ENCODE data around the gene ELANE. TPM values are rescaled to one million over a fixed set of nuclear protein-coding genes. Genes with fewer than 3 reads are reported as not detected.

Gene ELANE
- total and polyA plus RNA-seq, 9 of the 15 experiments (the other 6 are each of a cell fraction or from before 2014, with no cell fraction given): not detected

- TF ChIP-seq ZBTB11 (CRISPR knock-in tag; IDR thresholded peaks at IDR 0.05): 0 out of 6 replicates have a peak, but pooled peaks of 1 of the 3 experiments have one; percentile 8
- no peak for TF ChIP-seq IRF2 (CRISPR knock-in tag; IDR thresholded peaks at IDR 0.05)
- TF ChIP-seq CHD4 (IDR thresholded peaks at IDR 0.05; ENCODE audit: insufficient read depth, insufficient replicate concordance, low read depth, low read length, poor library complexity, severe bottlenecking): peak; percentile 69
- TF ChIP-seq ETV5 (CRISPR knock-in tag; IDR thresholded peaks at IDR 0.05; ENCODE audit: low read depth): no peak
- peak; percentile 30; the same call in 1 of the 2 replicates for TF ChIP-seq BCOR (IDR thresholded peaks at IDR 0.05)
- no peak for TF ChIP-seq NBN (IDR thresholded peaks at IDR 0.05; ENCODE audit: low read depth)
- TF ChIP-seq KAT8 (IDR thresholded peaks at IDR 0.05; ENCODE audit: low read depth): no peak
- 0 out of 2 replicates have a peak, but pooled peaks have one; percentile 27 for TF ChIP-seq POLR2G (IDR thresholded peaks at IDR 0.05; ENCODE audit: low read depth, low read length)
- no peak for TF ChIP-seq RUNX1 (IDR thresholded peaks at IDR 0.05; ENCODE audit: low read depth)
- no peak for TF ChIP-seq ZNF395 (CRISPR knock-in tag; IDR thresholded peaks at IDR 0.05)
- no peak for TF ChIP-seq MEIS2 (IDR thresholded peaks at IDR 0.05; ENCODE audit: partially characterized antibody)
- no peak for TF ChIP-seq ZNF140 (CRISPR knock-in tag; IDR thresholded peaks at IDR 0.05)
- TF ChIP-seq MLLT1 (IDR thresholded peaks at IDR 0.05): no peak
- TF ChIP-seq POLR2H (tag; IDR thresholded peaks at IDR 0.05; ENCODE audit: low read depth): no peak
- no peak for TF ChIP-seq COPS2 (conservative IDR thresholded peaks at IDR 0.05)
- no peak for TF ChIP-seq ZFP1 (CRISPR knock-in tag; IDR thresholded peaks at IDR 0.05)
- TF ChIP-seq ZNF316 (IDR thresholded peaks at IDR 0.05): no peak
- TF ChIP-seq ILF3 (IDR thresholded peaks at IDR 0.05; ENCODE audit: borderline replicate concordance): no peak
- TF ChIP-seq ARID2 (IDR thresholded peaks at IDR 0.05): no peak
- TF ChIP-seq TFAM (CRISPR knock-in tag; conservative IDR thresholded peaks at IDR 0.05): no peak
- no peak for TF ChIP-seq TBP (optimal IDR thresholded peaks at IDR 0.05; ENCODE audit: low read depth, low read length)
These were observed 7.1 kb downstream of the ELANE start, which contains the start of gene CFD (continued) for GRCh38 chr19:858868-859843.
